ENCODE results near the gene CNTN2.

CNTN2 gene

DNA sequence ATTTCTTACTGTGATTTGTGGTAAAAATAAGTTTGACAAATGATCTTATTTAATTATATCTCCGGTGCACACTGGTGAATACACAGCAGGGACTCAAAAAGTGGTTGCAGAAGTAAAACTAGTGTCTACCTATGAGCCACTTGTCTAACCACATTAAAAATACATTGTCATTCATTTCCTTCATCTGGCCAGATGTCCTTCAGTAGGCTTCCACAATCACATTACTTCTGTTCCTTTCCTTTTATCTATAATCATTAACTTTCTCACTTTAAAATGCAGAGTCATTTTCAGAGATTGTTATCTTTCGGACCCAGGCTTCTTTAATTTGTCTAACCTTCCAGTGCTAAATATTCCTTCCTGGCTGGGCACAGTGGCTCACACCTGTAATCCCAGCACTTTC is 75.7 kb downstream of the CNTN2 start:
- no peak overlapping the region for H3K4me3 ChIP-seq (ENCODE audit: low read depth, low read length)
- TF ChIP-seq, protein P1, sequence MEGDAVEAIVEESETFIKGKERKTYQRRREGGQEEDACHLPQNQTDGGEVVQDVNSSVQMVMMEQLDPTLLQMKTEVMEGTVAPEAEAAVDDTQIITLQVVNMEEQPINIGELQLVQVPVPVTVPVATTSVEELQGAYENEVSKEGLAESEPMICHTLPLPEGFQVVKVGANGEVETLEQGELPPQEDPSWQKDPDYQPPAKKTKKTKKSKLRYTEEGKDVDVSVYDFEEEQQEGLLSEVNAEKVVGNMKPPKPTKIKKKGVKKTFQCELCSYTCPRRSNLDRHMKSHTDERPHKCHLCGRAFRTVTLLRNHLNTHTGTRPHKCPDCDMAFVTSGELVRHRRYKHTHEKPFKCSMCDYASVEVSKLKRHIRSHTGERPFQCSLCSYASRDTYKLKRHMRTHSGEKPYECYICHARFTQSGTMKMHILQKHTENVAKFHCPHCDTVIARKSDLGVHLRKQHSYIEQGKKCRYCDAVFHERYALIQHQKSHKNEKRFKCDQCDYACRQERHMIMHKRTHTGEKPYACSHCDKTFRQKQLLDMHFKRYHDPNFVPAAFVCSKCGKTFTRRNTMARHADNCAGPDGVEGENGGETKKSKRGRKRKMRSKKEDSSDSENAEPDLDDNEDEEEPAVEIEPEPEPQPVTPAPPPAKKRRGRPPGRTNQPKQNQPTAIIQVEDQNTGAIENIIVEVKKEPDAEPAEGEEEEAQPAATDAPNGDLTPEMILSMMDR (IDR thresholded peaks at IDR 0.05; ENCODE audit: low read depth, low read length, missing control alignments), result no peak
- in situ Hi-C loops (cut with HindIII; ENCODE audit: low sequenced_read_pairs), result no loop called here
- no peak for DNase-seq (ENCODE audit: low read depth)

DNA sequence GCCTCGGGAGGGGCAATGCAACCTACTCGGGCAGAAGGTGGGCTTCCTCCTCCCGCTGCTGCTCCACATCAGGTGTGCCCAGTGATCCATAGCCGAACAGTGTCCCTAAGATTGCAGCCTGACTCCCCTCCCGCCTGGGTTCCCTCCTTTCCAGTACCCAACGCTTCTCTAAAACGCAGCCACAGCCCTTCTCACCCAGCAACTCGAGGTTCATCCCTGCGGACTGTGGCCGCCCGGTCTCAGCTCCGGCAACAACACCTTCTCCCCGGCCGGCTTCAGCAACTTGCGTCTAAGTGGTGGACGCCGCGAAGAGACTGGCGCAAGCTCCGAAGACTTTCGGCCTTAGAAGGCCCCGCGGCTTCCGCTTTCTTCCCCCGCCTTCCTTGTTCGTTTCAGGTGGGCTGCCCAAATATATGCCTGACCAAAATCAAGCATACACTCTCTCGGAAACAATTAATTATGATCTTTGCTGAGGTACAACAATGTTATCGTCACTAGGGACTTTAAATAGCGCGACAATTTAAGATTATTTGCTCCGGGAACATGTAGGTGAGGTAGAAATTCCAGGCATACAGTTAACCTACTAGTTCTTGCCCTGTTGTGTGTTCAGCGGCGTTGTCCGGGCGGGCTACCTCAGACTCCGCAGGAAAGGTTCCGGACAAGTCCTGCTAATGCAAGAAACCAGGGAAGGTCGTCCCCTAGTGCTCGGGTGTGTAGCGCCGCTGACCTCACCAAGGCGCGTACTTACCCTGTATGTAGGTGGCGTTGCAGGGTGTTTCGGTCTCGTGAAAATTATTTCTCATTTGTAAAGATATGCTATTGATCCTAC is 78.9 kb downstream of the CNTN2 start, which contains the start of gene RBBP5:
Gene RBBP5, minus strand, starts transcription at position 319 of the 829 bp plus-strand sequence. Its CDS starts 105 bp downstream, at position 214.
- peak within 1 kb of the TSS; percentile 88 for H3K4me3 ChIP-seq (ENCODE audit: low read depth, low read length)
- in situ Hi-C loops (cut with HindIII; ENCODE audit: low sequenced_read_pairs), result no loop called here
- TF ChIP-seq, protein P1 (IDR thresholded peaks at IDR 0.05; ENCODE audit: low read depth, low read length, missing control alignments), result peak; percentile 89
- DNase-seq (ENCODE audit: low read depth), result peak; percentile 97

DNA sequence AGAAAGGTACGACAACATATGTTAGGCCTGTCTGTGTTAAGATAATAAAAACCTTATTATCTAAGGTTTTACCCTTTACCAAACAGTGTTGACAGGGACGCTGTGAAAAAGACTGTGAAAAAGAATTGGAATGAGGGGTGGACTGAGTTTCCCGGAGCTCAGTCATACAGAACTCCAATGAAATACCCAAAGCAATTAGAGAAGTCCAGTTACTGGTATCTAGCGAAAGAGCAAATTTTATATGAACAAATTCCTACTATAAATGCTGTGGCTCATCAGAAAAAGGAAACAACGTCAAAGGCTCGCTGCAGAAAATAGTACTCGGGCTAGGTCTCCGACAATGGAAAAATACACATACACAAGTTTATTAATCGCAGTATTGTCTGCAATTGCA is 79.5 kb downstream of the CNTN2 start:
- in situ Hi-C loops (cut with HindIII; ENCODE audit: low sequenced_read_pairs), result no loop called here
- DNase-seq (ENCODE audit: low read depth), result no peak
- H3K4me3 ChIP-seq (ENCODE audit: low read depth, low read length), result peak overlapping the region; percentile 88

DNA sequence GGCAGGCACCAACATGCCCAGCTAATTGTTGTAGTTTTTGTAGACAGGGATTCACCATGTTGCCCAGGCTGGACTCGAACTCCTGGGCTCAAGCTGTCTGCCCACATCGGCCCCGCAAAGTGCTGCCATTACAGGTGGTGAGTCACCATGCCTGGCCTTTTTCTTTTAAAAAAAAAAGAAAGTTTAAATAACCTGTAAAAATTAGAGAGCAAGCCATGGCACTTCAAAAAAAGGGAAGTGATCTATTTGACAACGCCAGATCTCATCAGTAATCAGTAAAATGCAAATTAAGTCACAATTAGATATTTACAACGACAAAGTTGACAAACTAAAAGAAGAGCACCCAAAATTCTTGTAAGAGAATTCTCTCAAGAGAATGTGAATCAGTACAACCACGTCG is 81.7 kb downstream of the CNTN2 start:
- in situ Hi-C loops (cut with HindIII; ENCODE audit: low sequenced_read_pairs), result no loop called here
- TF ChIP-seq, protein P1 (IDR thresholded peaks at IDR 0.05; ENCODE audit: low read depth, low read length, missing control alignments), result no peak
- DNase-seq (ENCODE audit: low read depth), result no peak
- H3K4me3 ChIP-seq (ENCODE audit: low read depth, low read length), result no peak overlapping the region

More for the DNA sequence above, 79.5 kb downstream of the CNTN2 start:
- TF ChIP-seq, protein P1 (IDR thresholded peaks at IDR 0.05; ENCODE audit: low read depth, low read length, missing control alignments), result no peak

DNA sequence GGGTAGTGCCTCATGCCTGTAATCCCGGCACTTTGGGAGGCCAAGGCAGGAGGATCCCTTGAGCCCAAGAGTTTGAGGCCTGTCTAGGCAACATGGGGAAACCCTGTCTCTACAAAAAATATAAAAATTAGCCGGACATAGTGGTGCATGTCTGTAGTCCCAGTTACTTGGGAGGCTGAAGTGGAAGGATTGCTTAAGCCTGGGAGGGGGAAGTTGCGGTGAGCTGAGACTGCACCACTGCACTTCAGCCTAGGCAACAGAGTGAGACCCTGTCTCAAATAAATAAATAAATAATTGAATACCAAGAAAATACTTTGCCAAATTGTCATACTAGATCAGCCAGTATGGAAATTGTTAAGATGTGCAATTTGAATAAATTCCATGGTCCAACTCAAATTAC is 84.6 kb downstream of the CNTN2 start:
- no peak for DNase-seq (ENCODE audit: low read depth)
- in situ Hi-C loops (cut with HindIII; ENCODE audit: low sequenced_read_pairs), result no loop called here
- H3K4me3 ChIP-seq (ENCODE audit: low read depth, low read length), result no peak overlapping the region
- TF ChIP-seq, protein P1 (IDR thresholded peaks at IDR 0.05; ENCODE audit: low read depth, low read length, missing control alignments), result no peak
